Kasumi-1 (cell line): Measurements from ENCODE around the gene ZNF584.

ENCODE experiments used
- DNase-seq, 2 experiments: peaks; one replicate each; lab custom pipeline; 2025; lab: John Stamatoyannopoulos, UW

ZNF584 gene

DNA sequence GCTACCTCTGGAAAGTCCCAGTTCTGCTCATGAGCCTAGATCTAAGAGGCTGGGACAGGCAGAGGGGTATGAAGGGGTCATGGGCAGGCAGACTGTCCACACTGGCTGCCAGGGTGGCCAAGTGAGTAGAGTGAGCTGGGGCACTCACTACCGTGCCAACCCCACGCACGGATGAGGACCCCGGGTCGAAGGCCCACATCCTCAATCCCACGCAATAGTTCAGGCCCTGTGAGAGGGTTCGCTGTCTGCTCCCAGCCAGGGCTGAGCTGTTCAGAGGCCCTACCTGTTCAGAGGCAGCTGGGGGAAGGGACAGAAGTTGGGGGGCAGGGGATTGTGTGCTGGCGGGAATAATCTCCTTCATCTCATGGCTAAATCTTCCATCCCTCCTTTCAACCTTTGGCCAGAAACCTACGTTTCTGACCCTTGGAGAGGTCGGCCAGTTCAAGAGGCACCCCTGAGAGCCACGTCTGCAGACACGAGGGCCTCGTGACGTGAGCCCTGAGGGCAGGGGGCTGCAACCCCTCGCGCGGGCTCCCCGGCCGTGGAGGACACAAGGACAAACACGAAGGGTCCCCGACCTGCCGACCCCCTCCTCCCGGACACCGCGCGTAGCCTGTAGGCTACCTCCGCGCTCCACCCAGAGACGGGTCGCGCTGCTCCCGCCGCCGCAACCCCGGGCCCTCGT, 22.4 kb upstream of the ZNF584 start:
- DNase-seq: no peak

DNA sequence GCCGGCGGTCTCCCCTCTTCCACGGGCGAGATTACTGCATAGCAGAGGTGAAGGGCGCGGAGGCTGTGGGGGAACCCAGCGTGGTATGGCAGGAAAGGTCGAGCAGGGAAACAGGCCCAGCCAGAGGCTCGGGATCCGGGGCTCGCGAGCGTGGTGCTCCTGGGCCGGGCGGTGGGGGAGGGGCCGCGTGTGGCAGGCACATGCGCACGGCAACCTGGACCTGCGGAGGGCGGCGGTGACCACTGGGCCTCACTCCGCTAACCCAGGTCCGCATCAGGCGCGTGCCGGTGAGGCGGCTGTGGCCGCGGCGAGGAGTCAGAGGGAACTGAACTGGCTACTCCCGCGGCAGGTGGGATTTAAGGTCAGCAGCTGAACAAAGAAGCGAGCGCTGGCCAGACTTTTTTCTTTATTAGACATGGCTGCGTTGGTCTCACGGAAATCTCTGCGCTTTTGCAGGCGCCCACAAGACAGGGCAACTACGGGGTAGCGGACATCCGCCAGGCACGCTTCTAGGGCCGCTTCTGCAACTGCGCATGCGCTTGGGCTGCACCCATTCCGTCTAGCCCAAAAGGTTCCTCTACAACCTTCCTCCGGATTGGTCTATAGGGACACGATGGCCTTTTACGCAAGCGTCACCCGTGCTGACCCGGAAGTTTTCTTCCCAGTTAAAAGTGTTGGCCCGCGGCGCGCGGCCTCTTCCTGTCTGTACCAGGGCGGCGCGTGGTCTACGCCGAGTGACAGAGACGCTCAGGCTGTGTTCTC, 21.7 kb upstream of the ZNF584 start, which contains the start of gene RPS5:
TSS of gene RPS5 (plus strand) at position 694 of the 762 bp plus-strand sequence. CDS start 869 bp downstream, outside the sequence.
- peak; percentile 98 for DNase-seq

DNA sequence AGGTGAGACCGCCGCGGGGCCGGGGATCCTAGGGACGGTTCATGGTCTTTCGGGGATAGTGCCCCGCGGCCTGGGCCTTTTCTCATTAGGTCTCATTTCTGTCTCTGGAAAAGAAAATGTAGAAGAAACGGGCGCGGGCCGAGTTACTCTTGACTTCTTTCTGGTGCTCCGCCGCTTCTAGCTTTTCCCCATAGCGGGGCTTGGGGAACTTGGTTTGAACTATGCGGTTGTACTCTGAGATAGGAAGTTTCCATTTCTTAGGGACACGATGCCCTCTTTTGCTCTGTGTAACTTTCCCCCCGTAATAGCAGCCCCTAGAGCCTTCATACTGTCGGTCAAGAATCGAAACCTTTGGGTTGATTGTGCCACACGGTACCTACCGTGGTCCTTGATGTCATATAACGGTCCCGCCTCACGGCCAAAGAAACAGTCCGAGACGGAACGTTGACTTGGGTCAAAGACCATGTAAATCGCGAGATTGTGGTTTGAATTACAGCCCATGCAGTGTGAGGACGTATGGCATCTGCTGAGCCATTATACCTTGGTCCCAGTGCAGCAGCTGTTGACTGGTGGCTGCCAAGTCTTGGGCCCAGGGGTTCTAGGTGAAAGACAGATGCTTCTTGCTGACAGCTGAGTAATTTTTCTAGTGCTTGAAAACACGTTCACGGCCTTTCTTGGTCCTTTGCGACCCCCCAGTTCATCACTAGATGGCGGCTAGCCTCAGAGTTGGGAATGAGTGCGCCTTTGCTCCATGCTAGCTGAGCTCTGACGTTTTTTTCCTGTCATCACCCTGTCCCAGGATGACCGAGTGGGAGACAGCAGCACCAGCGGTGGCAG, 20.9 kb upstream of the ZNF584 start:
- peak in 1 of 2 experiments; percentile 6 for DNase-seq

DNA sequence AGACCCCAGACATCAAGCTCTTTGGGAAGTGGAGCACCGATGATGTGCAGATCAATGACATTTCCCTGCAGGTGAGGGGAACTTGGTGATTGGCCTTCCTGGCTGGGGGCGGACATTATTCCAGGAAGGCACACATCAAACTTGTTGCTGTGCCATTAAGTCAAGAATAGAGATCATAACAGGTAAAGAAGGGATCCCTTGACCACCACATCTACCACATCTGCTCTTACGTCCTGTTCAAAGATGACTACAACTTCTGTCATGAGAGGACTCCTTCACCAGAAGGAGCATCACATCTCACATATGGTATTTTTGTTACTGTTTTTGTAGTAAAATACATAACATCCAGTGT, 20.3 kb upstream of the ZNF584 start:
- DNase-seq: no peak

DNA sequence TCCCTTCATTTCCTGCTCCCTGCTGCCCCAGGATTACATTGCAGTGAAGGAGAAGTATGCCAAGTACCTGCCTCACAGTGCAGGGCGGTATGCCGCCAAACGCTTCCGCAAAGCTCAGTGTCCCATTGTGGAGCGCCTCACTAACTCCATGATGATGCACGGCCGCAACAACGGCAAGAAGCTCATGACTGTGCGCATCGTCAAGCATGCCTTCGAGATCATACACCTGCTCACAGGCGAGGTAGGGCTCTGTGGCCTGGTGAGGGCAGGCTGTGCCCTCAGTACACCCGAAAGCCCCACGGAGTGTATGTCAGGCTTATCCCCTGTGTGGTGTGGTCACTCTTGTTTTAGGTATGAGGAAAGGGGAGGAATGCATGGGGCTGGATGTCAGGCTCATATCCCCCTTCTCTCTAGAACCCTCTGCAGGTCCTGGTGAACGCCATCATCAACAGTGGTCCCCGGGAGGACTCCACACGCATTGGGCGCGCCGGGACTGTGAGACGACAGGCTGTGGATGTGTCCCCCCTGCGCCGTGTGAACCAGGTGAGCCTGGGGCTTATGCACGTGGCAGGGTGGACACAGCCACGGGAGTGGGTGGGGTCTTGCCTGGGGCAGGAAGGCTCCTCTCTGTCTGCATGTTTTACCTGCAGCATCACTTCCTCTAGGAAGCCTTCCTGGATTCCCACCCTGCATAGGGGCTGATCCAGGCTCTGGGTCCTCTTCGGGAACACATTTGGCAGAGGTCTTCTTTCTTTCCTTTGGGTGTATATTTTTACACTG, 15.3 kb upstream of the ZNF584 start:
- no peak for DNase-seq

DNA sequence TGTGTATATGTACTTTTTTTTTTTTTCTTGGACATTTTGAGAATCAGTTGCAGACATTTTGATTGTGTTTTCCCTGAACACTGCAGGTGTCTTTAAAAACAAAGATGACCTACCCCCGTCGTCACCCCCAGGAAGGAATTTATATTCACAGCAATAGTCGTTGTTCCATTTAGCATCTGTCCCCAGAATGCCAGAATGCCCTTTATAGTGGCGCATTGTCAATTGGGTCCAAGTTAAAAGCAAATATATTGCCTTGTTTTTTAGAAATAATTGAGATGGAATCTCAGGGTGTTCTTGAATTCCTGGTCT, 14.8 kb upstream of the ZNF584 start:
- no peak for DNase-seq

DNA sequence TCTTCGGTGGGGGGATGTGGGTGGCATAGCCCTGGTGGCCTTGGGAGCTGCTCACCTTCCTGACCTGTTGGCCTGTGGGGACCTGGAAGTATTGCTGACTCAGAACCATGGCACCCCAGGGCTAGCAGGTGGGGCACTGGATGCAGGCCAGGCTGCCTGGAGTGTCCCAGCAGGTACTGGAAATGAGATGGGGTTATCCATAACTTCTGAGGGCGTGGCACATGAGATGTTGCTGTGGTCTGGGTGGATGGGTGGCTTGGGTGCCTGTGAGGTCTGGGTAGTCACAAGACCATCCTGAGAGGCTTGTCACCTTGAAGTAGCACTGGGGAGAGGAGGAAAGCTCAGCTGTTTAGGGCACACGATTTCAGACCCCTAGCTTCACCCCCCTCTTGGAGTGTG, 13.6 kb upstream of the ZNF584 start:
- no peak for DNase-seq

DNA sequence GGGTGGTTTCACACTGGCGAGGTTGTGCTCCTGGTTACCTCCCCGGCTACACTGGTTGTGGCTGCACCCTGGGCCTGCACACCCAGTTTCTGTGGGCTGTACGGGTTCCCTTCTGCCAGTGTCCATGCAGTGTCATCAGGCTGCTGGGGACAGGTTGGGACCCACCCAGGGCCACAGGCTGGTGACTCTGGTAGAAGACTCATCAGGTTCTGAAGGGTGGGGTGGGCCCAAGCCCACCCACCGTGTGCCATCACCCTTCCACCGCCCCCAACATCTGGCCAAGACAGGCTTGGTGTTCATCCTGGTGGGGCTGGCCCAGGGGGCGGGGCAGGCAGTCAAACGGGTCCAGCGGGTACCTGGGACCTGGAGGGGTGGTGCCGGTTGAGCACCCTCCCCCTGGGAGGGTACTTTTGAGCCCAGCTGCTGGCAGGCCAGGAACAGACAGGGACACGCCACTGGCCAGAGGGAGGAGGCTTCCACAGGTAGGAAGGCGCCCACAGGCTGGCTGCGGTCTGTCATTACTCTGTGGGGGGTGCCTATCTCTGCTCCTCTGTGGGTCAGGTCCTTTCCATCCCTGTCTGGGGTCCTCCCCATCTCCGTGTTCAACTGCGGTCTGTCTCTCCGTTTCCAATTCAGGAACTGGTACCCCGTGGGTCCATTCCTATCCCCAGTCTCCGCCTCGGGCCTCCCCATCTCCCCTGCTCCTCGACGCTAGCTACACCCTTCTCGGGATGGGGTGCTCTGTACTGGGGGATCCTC, 13.1 kb upstream of the ZNF584 start, which contains the start of gene RNF225:
TSS of gene RNF225 (plus strand) at position 437 of the 759 bp plus-strand sequence. CDS start 434 bp downstream, outside the sequence.
- DNase-seq: peak in 1 of 2 experiments; percentile 10

DNA sequence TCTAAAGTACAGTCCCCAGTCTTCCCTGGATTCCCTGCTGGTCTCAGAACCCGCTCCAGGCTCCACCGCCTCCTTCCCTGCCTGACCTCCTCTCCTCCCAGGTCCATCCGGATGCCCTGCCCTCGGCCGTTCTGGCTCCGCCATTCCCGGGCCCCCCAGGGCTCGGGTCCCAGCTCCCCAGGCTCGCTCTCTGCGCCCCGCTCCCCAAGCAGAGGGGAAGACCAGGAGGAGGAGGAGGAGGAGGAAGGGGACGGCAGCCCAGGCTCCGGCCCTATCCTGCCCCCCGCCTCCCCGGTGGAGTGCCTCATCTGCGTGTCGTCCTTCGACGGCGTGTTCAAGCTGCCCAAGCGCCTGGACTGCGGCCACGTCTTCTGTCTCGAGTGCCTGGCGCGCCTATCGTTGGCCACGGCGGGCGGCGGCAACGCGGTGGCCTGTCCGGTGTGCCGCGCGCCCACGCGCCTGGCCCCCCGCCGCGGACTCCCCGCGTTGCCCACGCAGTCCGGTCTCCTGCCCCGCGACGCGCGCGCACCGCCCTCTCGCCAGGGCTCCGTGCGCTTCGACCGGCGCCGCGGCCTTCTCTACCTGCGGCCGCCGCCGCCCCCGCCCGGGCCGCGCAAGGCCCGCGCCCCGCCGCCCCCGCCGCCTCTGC, 12.3 kb upstream of the ZNF584 start:
- DNase-seq: no peak

DNA sequence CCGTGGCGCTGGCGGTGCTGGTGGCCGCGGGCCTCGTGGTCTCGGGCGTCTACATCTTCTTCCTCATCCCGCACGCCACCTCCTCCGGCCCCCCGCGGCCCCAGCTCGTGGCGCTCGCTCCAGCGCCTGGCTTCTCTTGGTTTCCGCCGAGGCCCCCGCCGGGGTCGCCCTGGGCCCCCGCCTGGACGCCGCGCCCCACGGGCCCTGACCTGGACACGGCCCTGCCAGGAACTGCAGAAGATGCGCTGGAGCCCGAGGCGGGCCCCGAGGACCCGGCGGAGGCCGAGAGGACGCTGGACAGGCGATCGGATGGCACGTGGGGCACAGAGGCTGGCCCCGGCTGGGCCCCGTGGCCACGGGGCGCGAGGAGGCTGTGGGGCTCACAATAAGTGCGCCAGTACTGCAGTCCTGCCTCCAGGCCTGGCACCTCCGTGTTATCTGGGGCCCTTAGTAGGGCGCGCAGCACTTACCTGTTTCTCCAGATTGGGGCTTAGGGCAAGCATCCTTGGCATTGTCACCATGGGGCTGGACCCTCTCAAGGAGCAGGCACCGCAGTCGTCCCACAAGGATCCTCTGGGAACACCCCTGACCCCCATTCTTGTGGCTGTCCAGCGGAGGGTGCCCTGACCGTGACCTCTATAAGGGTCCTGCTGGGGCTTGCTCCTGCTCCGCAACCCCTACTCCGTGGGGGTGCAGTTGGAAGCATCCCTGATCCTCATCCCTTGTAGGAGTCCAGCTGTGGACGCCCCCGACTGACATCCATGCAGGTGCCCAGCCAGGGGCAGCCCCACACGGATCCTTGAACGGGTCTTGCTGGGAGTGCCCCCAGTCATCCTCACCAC, 11.5 kb upstream of the ZNF584 start:
- DNase-seq: no peak

DNA sequence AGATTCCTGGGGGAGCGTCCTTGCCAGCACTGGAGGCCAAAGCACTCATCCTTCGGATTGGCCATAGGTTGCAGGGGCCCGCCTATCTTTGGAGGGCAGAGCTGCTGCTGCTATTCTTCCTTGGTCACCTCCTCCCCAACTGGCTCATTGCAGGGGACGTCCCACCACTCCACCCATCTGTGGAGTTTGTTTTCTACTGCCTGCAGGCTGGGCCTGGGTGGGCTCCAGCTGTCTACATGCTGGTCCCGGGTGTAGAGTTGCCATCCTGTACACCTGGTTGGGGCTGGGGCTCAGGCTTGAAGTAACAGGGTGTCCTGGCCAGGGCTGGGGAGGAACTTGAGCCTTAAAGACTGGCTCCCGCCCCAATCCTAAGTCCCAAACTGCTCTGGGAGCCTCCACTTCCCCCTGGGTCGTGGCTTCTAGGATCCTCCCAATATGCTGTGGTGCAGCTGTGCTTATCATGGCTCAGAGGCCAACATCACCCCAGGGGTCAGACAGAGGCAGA, 10.9 kb upstream of the ZNF584 start:
- DNase-seq: no peak

DNA sequence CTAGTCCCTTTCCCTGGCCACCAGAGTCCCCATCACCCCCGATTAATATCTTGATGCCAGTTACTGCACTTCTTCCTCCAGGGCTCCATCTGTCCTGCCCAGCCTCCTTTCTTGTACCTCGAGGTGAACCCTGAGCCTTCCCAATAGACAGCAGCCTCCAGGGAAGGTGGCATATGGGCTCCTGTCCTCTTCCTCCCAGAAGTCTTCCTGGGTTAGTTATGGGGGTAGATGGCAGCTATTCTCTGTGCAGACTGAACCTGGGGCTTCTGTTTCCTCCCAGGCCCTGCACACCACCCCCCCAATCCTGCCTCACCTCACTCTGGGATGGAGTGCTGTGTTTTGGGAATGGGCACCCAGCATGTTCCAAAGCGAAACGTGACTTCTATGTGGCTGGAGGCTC, 10.4 kb upstream of the ZNF584 start:
- no peak for DNase-seq

DNA sequence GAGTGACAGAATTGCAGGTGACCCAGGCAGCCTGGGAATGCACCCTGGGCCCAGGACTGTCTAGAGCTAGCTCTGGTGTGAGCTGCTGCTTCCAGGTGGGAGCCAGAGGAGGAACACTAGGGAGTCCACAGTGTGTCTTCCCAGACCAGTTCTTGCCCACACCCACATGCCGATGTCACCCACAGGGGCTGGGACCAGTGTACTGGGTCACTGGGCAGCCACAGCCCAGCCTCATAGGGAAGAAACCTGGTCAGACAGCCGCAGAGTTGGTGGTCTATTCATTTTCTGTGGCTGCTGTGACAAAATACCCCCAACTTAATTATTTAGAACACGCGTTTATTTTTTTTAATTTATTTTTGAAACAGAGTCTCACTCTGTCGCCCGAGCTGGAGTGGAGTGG, 9.9 kb upstream of the ZNF584 start:
- no peak for DNase-seq

DNA sequence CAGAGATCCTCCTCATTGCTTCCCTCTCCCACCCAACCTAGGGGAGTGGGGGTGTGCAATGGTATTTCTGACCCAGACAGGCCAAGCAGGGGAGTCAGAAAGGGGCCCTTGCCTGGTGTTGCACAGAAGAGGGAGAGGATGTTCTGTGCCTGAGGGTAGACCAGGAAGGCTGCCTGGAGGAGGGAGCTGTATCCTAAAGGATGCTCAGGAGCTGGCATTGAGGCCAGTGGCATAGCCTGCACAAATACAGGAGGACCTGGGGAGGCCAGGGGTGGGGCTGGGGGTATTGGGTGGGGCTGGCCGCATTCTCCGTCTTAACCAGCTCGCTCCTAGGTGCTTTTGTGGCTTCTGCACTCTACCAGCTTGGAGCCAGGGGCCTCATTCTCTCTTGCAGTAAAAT, 8.5 kb upstream of the ZNF584 start:
- DNase-seq: no peak

DNA sequence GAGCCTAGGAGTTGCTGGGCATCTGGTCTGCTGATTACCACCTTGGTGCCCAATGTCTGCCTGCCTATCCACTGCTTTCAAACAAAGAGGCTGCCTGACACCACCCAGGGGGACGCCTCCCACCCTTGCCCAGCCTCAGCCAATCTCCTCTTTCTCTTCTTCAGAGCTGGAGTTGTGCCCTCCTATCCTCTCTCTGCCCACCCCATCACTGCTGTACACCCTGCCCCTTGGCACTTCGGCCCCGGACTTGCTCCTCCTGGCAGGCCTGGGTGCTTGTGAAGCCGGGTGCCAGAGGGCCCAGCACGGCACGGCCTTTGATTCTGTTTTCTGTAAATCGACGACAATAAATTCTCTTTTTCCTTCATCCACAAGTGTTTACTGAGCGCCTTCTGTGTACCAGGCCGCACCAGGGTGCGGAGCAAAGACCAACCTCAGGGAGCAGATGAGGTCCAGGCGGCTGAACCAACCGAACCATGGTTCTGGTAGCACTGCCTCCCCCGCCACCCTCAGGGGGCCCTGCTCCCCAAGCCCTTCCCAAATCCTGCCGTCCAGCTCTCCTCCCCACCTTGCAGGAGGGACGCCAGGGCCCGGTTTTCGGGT, 8.0 kb upstream of the ZNF584 start:
- no peak for DNase-seq

DNA sequence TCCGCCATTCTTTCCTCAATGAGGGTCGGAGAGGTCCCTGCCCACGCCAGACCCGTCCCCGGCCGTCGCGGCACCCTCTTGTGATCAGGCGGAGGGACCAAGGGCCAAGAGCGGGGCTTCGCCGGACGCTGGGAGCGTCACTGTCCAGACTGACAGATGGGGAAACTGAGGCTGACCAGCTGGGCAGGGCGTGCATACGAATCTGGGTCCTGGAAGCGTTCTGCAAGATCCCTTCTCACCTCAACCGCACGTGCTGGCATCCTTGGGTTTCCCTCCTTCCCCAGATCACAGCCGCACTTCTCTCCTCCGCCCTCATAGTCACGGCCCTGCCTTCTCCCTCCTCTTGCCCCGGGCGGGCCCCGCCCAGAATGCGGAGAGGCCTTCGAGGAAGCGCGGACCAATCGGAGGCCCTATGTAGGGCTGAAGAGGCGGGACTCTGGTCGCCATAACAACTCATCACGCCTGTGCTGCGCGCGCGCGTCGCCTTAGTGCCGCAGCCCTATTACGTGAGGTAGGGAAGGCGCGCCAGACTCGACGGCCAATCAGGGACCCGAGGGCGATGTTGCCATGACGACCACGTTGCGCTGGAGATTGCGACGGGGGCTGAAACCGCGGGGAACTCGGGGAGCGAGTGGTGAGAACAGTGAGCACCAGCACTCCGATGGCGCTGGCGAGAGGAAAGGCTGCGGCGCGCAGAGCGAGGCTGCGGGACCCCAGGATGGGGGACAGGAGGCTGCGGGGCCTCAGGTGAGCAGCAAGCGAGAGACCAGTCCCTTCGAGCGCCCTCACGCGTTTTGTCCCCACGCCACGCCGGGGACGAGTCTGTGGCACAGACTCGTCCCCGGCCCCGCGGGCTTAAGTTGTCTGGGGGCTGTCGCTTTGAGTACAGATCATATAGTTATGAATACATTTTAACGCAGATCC, 7.3 kb upstream of the ZNF584 start:
- DNase-seq: peak; percentile 97 to 98

DNA sequence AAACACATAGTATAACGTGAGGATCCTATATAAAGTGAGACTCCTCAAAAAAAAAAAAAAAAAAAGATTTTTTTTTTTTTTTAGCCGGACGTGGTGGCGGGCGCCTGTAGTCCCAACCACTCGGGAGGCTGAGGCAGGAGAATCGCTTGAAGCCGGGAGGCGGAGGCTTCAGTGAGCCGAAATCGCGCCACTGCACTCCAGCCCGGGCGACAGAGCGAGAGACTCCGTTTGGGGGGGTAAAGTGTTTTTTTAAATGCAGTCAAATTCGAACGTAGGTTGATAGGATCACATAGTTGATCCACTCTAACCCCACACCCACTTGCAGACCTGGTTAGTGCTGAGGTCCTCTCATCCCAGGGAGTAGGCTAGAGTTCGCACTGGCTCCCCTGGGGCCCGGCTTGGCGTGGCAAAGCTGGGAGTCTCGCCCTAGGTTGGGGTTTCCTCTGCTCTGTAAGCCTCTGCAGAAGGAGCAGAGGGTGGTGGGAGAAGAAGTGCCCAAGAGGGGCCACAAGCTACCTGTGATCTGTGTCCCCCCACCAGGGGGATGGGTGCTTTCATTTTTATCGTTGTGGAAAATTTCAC, 6.5 kb upstream of the ZNF584 start:
- no peak for DNase-seq
